Measurements from ENCODE around the gene KIF16B.

- TF ChIP-seq POLR2A (IDR thresholded peaks at IDR 0.05) = no peak
- no peak for TF ChIP-seq CTCF (IDR thresholded peaks at IDR 0.05)
- TF ChIP-seq POLR2AphosphoS5 (IDR thresholded peaks at IDR 0.05) = no peak
These were observed 252.0 kb downstream of the KIF16B start for GRCh38 chr20:16321291-16321690.
